Measurements from ENCODE around the gene CFAP97D2.

- TF ChIP-seq, protein P1, sequence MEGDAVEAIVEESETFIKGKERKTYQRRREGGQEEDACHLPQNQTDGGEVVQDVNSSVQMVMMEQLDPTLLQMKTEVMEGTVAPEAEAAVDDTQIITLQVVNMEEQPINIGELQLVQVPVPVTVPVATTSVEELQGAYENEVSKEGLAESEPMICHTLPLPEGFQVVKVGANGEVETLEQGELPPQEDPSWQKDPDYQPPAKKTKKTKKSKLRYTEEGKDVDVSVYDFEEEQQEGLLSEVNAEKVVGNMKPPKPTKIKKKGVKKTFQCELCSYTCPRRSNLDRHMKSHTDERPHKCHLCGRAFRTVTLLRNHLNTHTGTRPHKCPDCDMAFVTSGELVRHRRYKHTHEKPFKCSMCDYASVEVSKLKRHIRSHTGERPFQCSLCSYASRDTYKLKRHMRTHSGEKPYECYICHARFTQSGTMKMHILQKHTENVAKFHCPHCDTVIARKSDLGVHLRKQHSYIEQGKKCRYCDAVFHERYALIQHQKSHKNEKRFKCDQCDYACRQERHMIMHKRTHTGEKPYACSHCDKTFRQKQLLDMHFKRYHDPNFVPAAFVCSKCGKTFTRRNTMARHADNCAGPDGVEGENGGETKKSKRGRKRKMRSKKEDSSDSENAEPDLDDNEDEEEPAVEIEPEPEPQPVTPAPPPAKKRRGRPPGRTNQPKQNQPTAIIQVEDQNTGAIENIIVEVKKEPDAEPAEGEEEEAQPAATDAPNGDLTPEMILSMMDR (IDR thresholded peaks at IDR 0.05): no peak
- TF ChIP-seq POLR2A (IDR thresholded peaks at IDR 0.05; ENCODE audit: low read depth) (no peak), POLR2AphosphoS5 (IDR thresholded peaks at IDR 0.05) (no peak), EP300 (IDR thresholded peaks at IDR 0.05) (no peak)
Measured at GRCh38 chr13:114219392-114219791, 40.3 kb downstream of the CFAP97D2 start.
